Immature natural killer cell (primary cell): Measurements from ENCODE around the gene VCL. TPM values are rescaled to one million over a fixed set of nuclear protein-coding genes. Genes with fewer than 3 reads are reported as not detected.

ENCODE experiments used
- DNase-seq, 3 donors: peaks; one replicate each; pipeline ENCODE4 v3.0.0; 2022; ENCODE audit warnings: mixed read lengths in 1 of 3
- H3K27ac Mint-ChIP-seq, 6 donors: one replicate each; pipeline ENCODE4 v1.8.0; 2020; ENCODE audit warnings: mixed read lengths in 6 of 6, mild to moderate bottlenecking in 5 of 6, inconsistent platforms in 4 of 6, moderate library complexity in 3 of 6
- H3K27me3 Mint-ChIP-seq, 3 donors: one replicate each; pipeline ENCODE4 v1.8.0; 2020 to 2021; ENCODE audit warnings: low read depth in 3 of 3, mild to moderate bottlenecking in 3 of 3, mixed read lengths in 3 of 3, moderate library complexity in 3 of 3, inconsistent platforms in 1 of 3
- H3K36me3 Mint-ChIP-seq, 3 donors: one replicate each; pipeline ENCODE4 v1.8.0; 2020; ENCODE audit warnings: mixed read lengths in 3 of 3, inconsistent platforms in 2 of 3, mild to moderate bottlenecking in 2 of 3
- H3K4me1 Mint-ChIP-seq, 2 donors: one replicate each; pipeline ENCODE4 v1.8.0; 2020; ENCODE audit warnings: inconsistent platforms in 2 of 2, mild to moderate bottlenecking in 2 of 2, mixed read lengths in 2 of 2, moderate library complexity in 1 of 2
- H3K4me3 Mint-ChIP-seq, 5 donors: one replicate each; pipeline ENCODE4 v1.8.0; 2020; ENCODE audit warnings: mild to moderate bottlenecking in 5 of 5, mixed read lengths in 5 of 5, inconsistent platforms in 3 of 5, moderate library complexity in 3 of 5
- H3K9me3 Mint-ChIP-seq, 6 donors: one replicate each; pipeline ENCODE4 v1.8.0; 2020; ENCODE audit warnings: mild to moderate bottlenecking in 6 of 6, mixed read lengths in 6 of 6, inconsistent platforms in 4 of 6, moderate library complexity in 3 of 6
- polyA plus RNA-seq, 3 donors: library from polyadenylated mRNA; unstranded; fragments of 300-500 nt; fragmentation: Illumina TruSeq; gene quantifications; one replicate each; pipeline ENCODE4 v1.2.3, GENCODE V29; 2021

Gene VCL
- polyA plus RNA-seq, 3 donors from 2014 or later: 38.6 to 95.0 (median 55.9) TPM

DNA sequence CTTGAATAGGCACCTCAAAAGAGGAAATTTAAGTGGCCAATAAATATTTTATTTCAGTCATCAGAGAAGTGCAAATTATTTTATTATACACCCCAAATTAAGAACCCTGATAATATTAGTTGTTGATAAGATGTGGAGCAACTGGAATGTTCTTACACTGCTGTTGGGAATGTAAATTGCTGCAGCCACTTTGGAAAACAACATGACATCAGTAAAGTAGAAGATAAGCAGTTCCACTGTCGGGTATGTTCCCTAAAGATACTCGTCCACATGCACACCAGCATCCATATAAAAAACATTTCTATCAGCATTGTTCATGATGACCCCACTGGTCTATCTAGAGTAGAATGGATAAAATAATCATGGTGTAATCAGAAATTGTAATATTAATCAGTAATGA lies 46.5 kb downstream of the VCL start:
- Mint-ChIP-seq H3K9me3 (no peaks in the 10 kb centered on the region), H3K27me3 (no peaks in the 10 kb centered on the region), H3K27ac (no peak overlapping the region), H3K36me3 (peaks cover 4 to 16% (median 9%) of the 10 kb centered on the region in 3 donors), H3K4me3 (no peak overlapping the region), H3K4me1 (peaks cover 32 to 60% of the 10 kb centered on the region in 2 donors)
- no peak for DNase-seq

DNA sequence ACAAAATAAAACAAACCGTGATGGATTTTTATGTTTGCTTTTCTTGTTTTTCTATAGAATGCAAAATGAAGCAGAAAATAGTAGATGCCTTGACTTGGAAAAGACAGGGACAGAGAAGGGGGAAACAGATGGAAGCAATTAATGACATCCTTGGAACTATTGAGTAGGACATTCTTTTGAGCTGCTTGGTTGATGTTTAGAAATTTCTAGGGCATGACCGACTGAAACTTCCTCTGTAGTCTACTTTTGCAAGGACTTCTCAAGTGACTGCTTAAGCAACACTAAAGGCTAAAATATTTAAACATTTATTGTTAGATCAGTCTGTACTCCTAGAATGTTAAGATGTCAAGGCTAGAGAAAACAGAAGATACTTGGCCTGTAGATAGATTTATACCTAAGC lies 49.4 kb downstream of the VCL start:
- Mint-ChIP-seq H3K27me3 (no peaks in the 10 kb centered on the region), H3K36me3 (peaks cover 4 to 16% (median 9%) of the 10 kb centered on the region in 3 donors), H3K9me3 (no peaks in the 10 kb centered on the region), H3K4me3 (no peak overlapping the region), H3K27ac (peak overlapping the region in 2 of 6 donors; percentile 7 to 48), H3K4me1 (peaks cover 31 to 73% of the 10 kb centered on the region in 2 donors)
- no peak for DNase-seq

DNA sequence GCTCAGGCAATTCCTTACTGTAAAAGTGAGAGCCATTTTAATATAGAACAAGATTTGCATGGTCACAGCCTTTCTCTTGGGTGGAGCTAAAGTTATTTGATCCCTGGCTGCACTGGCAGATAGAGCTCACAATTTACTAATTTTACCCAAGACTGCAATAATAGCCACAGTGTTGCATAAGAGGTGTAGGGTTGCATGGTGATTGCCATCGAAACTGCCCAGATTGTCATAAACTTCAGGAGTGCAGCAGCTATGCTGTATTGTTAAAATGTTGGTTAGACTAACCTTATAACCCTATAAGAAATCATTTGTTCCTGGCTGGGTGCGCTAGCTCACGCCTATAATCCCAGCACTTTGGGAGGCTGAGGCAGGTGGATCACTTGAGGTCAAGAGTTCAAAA lies 50.0 kb downstream of the VCL start:
- Mint-ChIP-seq H3K4me1 (peaks cover 34 to 78% of the 10 kb centered on the region in 2 donors), H3K27ac (no peak overlapping the region), H3K9me3 (no peaks in the 10 kb centered on the region), H3K4me3 (no peak overlapping the region), H3K27me3 (no peaks in the 10 kb centered on the region), H3K36me3 (peaks cover 4 to 16% (median 9%) of the 10 kb centered on the region in 3 donors)
- no peak for DNase-seq

DNA sequence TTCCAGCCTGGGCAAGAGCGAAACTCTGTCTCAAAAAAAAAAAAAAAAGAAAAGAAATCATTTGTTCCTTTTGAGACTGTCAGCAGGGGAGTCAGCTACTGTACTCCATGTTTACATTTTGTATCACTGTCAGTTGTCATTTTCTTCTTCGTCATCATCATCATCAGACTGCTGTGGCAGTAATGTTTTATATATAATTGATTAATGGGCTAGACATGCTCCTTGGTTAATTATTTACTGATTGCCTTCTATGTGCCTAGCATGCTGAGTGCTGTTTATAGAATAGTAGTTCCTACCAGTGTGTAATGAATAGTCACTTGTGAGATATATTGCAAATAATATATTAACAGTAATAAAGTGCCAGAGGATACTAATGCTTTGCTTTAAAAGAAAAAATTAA lies 50.5 kb downstream of the VCL start:
- Mint-ChIP-seq H3K36me3 (peaks cover 4 to 16% (median 9%) of the 10 kb centered on the region in 3 donors), H3K9me3 (no peaks in the 10 kb centered on the region), H3K27me3 (no peaks in the 10 kb centered on the region), H3K4me3 (no peak overlapping the region), H3K27ac (no peak overlapping the region), H3K4me1 (peaks cover 34 to 84% of the 10 kb centered on the region in 2 donors)
- no peak for DNase-seq

DNA sequence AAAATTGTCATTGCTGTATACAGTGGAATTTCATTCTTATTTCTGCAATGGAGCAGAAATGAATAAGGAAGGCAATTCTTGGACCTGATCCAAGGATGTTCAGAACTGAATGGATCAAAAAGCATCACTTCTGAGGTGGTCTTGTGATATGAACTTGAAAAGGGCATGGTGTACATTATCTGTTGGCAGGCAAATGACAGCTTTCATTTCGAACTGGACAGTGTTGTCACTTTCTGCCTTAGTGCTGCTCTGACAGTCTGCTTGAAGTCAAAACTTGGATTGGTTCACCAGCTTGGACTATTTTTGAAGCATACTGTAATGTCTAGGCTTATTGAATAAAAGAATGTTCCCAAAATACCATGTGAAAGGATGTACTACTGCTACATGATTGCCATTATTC lies 52.0 kb downstream of the VCL start:
- Mint-ChIP-seq H3K4me1 (peaks cover 38 to 87% of the 10 kb centered on the region in 2 donors), H3K4me3 (no peak overlapping the region), H3K9me3 (no peaks in the 10 kb centered on the region), H3K27ac (peak overlapping the region in 3 of 6 donors; percentile 37 to 80 (median 60)), H3K27me3 (no peaks in the 10 kb centered on the region), H3K36me3 (peaks cover 0 to 6% (median 4%) of the 10 kb centered on the region in 3 donors)
- no peak for DNase-seq

DNA sequence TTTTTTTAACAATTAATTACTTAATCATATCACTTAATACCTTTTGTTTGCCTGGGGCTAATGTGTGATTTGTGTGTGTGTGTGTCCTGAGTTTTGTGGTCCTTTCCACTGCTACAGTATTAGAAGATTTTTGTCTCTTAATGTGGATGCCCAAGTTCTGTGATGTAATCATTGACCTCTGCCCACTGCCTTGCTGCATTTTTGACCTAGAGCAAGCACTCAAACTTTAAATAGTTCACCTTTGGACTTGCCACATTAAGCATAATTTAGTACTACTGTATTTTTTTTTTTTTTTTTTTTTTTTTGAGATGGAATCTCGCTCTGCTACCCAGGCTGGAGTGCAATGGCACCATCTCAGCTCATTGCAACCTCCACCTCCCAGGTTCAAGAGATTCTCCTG lies 52.7 kb downstream of the VCL start:
- peaks cover 0 to 5% (median 2%) of the 10 kb centered on the region in 3 donors for H3K36me3 Mint-ChIP-seq
- peaks cover 35 to 83% of the 10 kb centered on the region in 2 donors for H3K4me1 Mint-ChIP-seq
- H3K4me3 Mint-ChIP-seq: no peak overlapping the region
- no peaks in the 10 kb centered on the region for H3K9me3 Mint-ChIP-seq
- H3K27me3 Mint-ChIP-seq: no peaks in the 10 kb centered on the region
- no peak for DNase-seq
- peak overlapping the region in 2 of 6 donors; percentile 44 to 62 for H3K27ac Mint-ChIP-seq

DNA sequence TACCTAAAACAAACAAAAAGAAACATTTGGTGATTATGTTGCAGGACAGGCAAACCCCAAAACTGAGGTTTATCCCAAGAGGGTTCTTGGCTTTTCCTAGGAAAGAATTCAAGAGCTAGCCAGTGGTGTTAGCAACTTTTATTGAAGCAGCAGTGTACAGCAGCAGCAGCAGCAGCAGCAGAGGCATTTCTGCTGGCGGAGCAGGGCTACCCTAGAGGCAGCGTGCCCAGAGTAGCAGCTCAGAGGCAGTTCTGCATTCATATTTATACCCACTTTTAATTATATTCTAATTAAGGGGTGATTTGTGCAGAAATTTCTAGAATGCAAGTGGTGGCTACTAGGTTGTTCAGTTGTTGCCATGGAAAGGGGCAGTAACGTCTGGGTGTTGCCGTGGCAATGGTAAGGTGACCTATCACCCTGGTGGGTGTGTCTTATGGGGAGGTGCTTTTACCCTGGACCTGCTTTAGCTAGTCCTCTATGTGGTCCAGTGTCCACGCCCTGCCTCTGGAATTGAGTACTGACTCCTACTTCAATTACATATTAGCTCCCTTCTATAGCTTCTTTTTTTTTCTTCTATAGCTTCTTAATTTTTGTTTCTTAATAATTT lies 53.9 kb downstream of the VCL start:
- H3K27me3 Mint-ChIP-seq: no peaks in the 10 kb centered on the region
- H3K4me1 Mint-ChIP-seq: peaks cover 46 to 85% of the 10 kb centered on the region in 2 donors
- H3K4me3 Mint-ChIP-seq: no peak overlapping the region
- DNase-seq: no peak
- no peaks in the 10 kb centered on the region for H3K9me3 Mint-ChIP-seq
- H3K27ac Mint-ChIP-seq: peak overlapping the region in 5 of 6 donors; percentile 34 to 66 (median 54)
- H3K36me3 Mint-ChIP-seq: no peaks in the 10 kb centered on the region

DNA sequence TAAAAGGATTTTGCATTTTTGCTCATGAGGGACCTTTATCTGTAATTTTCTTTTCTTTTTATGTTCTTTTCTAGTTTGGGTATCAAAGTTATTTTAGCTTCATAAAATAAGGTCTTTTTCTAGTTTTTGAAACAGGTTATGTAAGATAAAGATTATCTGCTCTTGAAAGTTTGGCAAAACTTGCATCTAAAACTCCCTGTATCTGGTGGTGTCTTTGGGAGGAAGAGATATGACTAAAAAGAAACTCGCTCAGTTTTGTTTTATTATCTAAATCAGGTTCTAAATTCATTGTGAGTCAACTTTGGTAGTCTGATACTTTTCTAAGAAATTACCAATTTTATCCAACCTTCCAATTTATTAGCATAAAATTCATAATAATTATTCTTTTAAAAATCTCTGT lies 55.1 kb downstream of the VCL start:
- Mint-ChIP-seq H3K4me1 (peaks cover 50 to 86% of the 10 kb centered on the region in 2 donors), H3K27me3 (peaks cover 0 to 2% (median 0%) of the 10 kb centered on the region in 3 donors), H3K9me3 (no peaks in the 10 kb centered on the region), H3K4me3 (no peak overlapping the region), H3K36me3 (no peaks in the 10 kb centered on the region), H3K27ac (peak overlapping the region in 1 of 6 donors; percentile 29)
- no peak for DNase-seq

DNA sequence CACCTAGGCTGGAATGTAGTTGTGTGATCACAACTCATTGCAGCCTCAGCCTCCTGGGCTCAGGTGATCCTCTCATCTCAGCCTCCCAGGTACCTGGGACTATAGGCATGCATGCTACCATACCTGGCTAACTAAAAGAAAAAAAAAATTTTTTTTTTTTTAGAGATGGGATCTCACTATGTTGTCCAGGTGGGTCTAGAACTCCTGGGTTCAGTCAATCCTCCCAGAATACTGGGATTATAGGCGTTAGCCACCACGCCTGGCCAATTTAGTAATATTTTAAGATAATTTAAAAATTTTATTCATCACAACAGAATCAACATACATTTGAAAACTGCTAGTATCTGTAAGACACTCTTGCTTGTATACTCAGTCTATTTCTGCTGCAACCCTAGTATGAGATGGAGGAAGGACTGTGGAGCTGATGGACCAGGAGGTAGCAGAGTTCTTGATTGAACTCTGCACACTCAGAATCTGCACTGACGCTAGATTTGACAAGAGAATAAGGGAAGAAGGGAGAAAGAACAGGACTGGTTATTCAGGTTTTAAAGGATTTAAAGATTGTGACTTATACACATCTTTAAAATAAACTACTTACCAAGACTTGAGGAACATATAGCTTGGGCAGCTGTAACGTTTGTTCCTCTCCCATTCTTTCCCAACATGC lies 57.6 kb downstream of the VCL start:
- Mint-ChIP-seq H3K27me3 (peaks cover 0 to 2% (median 0%) of the 10 kb centered on the region in 3 donors), H3K27ac (peak overlapping the region in 2 of 6 donors; percentile 5 to 43), H3K36me3 (no peaks in the 10 kb centered on the region), H3K9me3 (no peaks in the 10 kb centered on the region), H3K4me1 (peaks cover 52 to 81% of the 10 kb centered on the region in 2 donors), H3K4me3 (peak overlapping the region in 2 of 5 donors; percentile 2 to 56)
- DNase-seq: no peak

DNA sequence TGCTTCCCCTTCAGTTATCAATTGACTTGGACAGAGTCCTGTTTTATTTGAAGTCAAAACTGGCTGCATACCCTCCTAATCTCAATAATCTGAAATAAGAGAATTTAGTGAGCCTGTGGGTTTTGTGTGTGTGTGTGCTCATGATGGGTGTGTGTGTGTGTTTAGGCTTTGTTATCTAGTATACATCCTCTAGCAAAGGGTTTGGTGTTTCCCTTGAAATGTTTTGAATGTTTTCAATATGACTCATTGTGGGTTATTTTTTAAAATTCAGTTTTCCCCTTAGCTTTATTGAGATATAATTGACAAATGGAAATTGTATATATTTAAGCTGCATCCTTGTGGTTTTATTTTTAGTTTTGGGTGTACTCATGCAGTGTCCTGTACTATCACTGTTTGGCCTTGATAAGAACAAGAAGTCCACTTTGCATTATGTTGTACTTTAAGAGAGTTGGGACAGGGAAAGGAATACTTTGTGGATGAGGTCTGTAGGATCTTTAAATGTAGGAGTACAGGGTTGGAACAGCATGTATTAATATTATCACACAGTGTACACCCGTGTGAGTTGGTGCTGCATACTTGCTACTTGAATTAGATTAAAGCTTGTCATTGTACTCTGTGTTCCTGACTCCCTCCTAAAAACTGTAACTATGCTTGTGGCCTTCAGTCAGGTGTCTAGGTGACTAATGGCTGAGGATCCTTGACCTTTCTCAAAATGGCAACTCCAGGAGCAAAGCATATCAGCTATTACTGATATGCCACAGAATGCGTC lies 58.3 kb downstream of the VCL start:
- H3K4me3 Mint-ChIP-seq: peak overlapping the region in 4 of 5 donors; percentile 2 to 56 (median 29)
- H3K27me3 Mint-ChIP-seq: peaks cover 0 to 2% (median 0%) of the 10 kb centered on the region in 3 donors
- peak overlapping the region; percentile 2 to 61 (median 11) for H3K27ac Mint-ChIP-seq
- no peaks in the 10 kb centered on the region for H3K36me3 Mint-ChIP-seq
- no peak for DNase-seq
- H3K4me1 Mint-ChIP-seq: peaks cover 52 to 82% of the 10 kb centered on the region in 2 donors
- H3K9me3 Mint-ChIP-seq: no peaks in the 10 kb centered on the region

DNA sequence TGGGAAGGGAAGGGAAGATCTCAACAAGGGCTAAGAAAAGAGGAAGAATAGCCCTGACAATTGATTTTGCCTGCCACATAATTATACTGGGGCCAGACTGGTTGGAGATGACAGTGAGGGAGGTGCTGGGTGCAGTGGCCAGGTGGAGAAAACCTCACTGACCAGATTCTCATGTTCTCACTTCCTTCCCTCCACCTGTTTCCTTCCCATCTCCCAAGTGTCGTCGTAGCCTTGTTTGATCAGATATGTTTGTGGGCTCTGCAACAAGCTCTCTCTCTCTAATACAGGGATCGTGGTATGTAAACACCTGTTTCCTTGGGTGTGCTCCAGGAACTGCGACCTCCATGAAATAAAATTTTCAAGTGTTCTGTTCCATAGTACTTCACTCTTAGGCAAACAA lies 60.2 kb downstream of the VCL start:
- Mint-ChIP-seq H3K9me3 (no peaks in the 10 kb centered on the region), H3K4me3 (peak overlapping the region; percentile 41 to 78 (median 75)), H3K27ac (peak overlapping the region; percentile 22 to 79 (median 76)), H3K27me3 (peaks cover 0 to 2% (median 2%) of the 10 kb centered on the region in 3 donors), H3K4me1 (peaks cover 49 to 72% of the 10 kb centered on the region in 2 donors), H3K36me3 (peaks cover 1 to 3% (median 2%) of the 10 kb centered on the region in 3 donors)
- no peak for DNase-seq

DNA sequence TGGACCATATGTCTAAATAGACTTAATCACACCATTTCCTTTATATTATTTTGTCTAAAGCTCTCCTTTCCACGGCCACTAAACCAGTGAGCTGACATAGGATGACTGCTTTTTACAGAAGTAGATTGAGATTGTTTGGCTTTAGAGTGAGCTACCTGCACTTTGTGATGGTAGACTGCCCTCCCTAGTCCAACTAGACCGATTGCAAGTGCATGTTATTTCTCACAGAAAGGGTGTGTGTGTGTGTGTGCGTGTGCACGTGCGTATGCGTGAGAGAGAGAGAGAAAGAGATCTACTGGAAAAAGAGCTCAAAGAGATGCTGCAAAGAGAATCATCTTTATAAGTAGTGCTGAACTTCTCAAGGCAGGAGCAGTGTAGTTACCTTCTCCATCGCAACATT lies 60.7 kb downstream of the VCL start:
- H3K9me3 Mint-ChIP-seq: no peaks in the 10 kb centered on the region
- H3K27me3 Mint-ChIP-seq: peaks cover 0 to 2% (median 2%) of the 10 kb centered on the region in 3 donors
- peak overlapping the region; percentile 6 to 49 (median 28) for H3K4me3 Mint-ChIP-seq
- DNase-seq: peak; percentile 17 to 45 (median 32)
- H3K4me1 Mint-ChIP-seq: peaks cover 51 to 72% of the 10 kb centered on the region in 2 donors
- peak overlapping the region; percentile 9 to 94 (median 42) for H3K27ac Mint-ChIP-seq
- H3K36me3 Mint-ChIP-seq: peaks cover 7 to 9% (median 8%) of the 10 kb centered on the region in 3 donors

DNA sequence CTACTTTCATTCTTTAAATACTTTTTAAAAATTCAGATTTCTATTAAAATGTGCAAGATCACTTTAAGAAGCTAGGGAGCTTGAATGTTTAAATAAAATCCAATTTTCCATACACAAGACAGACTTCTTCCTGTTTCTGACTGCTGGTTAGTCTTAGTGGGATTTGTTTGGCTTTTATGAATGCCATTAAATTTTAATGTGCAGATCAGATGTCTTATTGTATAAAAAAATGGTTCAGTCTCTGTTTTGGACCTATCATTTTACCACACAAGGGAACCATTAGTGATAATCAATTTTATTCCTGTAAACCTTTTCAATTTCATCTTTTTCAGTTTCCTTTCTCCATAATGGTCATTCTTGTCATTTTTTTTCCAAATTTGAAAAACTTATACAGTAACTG lies 63.2 kb downstream of the VCL start:
- H3K4me1 Mint-ChIP-seq: peaks cover 43 to 67% of the 10 kb centered on the region in 2 donors
- H3K36me3 Mint-ChIP-seq: peaks cover 10 to 17% (median 15%) of the 10 kb centered on the region in 3 donors
- peak overlapping the region; percentile 13 to 69 (median 32) for H3K27ac Mint-ChIP-seq
- peaks cover 0 to 6% (median 2%) of the 10 kb centered on the region in 3 donors for H3K27me3 Mint-ChIP-seq
- no peaks in the 10 kb centered on the region for H3K9me3 Mint-ChIP-seq
- H3K4me3 Mint-ChIP-seq: no peak overlapping the region
- no peak for DNase-seq
